ENCODE data around the gene CSNK2A1.
"Not testable (repeated sequence)": the region's sequence is repeated elsewhere in the genome, so short reads cannot be mapped to it uniquely, and the experiment has no call there.

CSNK2A1 gene

DNA sequence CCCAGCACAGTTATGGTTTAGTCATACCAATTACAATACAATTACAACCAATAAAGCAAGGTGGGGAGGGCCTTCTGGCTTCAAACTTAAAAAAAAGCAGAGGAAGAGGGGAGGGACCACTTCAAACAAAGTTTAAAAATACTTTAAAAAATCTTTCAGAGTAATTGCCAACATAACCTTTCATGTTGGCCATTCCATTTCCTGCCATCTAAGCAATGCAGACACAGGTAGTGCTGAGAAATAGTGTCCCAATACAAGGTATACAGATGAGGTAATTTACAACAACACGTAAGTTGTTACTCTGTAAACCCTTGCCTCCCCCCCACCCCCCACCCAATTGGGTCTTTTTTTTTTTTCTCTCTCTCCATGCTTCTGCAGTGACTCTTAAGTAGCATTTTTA is 62.4 kb downstream of the CSNK2A1 start:
- Histone ChIP-seq H3K27me3 (ENCODE audit: control insufficient read depth, insufficient read depth, low read length) (no peaks in the 10 kb centered on the region), H3K27ac (ENCODE audit: low read depth, low read length) (no peak overlapping the region), H3K9ac (ENCODE audit: low read depth, low read length) (no peak overlapping the region), H3K9me3 (ENCODE audit: control insufficient read depth, insufficient read depth, low read length) (no peaks in the 10 kb centered on the region), H3K4me1 (ENCODE audit: control insufficient read depth, insufficient read depth, low read length) (no peaks in the 10 kb centered on the region), H3K4me3 (ENCODE audit: low read depth, low read length) (no peak overlapping the region), H3K36me3 (ENCODE audit: control insufficient read depth, insufficient read depth, low read length) (peaks cover 86% of the 10 kb centered on the region)

DNA sequence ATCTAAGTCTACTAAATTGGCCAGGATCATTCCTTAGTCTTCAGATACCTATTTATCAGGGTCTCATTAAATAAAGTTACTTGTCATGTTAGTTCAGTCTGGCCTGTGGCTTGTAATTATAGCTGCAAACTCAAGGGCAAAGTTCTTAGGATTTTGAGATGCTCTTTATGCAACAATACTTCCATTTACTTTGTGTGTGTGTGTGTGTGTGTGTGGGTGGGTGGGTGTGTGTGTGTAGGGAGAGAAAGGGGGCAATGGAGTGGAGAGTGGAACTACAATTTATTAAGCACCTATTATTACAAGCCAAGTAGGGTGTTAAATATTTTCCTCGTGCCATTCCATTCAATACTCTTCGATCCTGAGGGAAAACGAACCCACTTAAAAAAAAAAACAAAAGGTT is 63.5 kb downstream of the CSNK2A1 start:
- Histone ChIP-seq H3K27me3 (ENCODE audit: control insufficient read depth, insufficient read depth, low read length) (no peaks in the 10 kb centered on the region), H3K36me3 (ENCODE audit: control insufficient read depth, insufficient read depth, low read length) (peaks cover 79% of the 10 kb centered on the region), H3K4me3 (ENCODE audit: low read depth, low read length) (no peak overlapping the region), H3K9me3 (ENCODE audit: control insufficient read depth, insufficient read depth, low read length) (no peaks in the 10 kb centered on the region), H3K27ac (ENCODE audit: low read depth, low read length) (no peak overlapping the region), H3K4me1 (ENCODE audit: control insufficient read depth, insufficient read depth, low read length) (no peaks in the 10 kb centered on the region), H3K9ac (ENCODE audit: low read depth, low read length) (no peak overlapping the region)

DNA sequence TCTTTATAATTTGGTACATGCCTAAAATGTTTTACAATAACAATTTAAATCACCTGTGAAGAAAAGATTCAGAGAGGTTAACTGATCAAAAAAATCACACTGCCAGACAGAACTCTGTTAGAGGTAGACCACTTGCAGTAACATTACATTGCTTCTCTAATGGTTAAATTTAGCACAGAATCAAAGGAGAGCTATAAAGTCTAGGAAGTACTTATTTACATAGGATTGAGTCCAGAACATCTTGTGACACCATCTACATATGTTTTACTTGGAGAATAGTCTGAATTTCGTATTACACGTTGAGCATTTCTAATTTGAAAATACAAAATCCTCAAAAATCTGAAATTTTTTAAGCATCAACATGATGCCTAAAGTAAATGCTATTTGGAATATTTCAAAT is 64.1 kb downstream of the CSNK2A1 start:
- H3K27me3 ChIP-seq (ENCODE audit: control insufficient read depth, insufficient read depth, low read length), result no peaks in the 10 kb centered on the region
- H3K36me3 ChIP-seq (ENCODE audit: control insufficient read depth, insufficient read depth, low read length), result peaks cover 76% of the 10 kb centered on the region

DNA sequence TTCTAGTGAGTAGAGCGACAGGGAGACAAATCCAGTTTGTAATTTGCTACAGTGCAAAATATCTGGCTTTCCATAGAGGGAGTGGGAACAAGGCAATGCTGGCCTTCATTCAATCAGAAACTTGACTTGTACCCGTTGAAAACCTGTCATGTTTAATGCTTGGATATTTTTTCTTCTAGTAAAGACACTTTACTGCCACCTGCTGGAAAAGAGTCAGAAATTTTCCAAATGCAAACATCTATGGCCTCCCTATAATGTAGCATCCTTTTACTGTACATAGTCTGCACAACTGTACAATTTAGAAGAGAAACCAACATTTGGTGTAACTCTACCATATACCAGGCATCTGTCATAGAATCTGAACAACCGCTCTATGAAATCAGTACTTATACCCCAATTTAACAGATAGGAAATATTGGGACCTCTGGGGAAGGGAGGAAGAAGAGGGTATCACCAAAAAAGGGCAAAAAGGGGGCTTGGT is 64.6 kb downstream of the CSNK2A1 start:
- Histone ChIP-seq H3K9me3 (ENCODE audit: control insufficient read depth, insufficient read depth, low read length) (no peaks in the 10 kb centered on the region), H3K27ac (ENCODE audit: low read depth, low read length) (no peak overlapping the region), H3K4me1 (ENCODE audit: control insufficient read depth, insufficient read depth, low read length) (no peaks in the 10 kb centered on the region), H3K9ac (ENCODE audit: low read depth, low read length) (no peak overlapping the region), H3K4me3 (ENCODE audit: low read depth, low read length) (no peak overlapping the region), H3K27me3 (ENCODE audit: control insufficient read depth, insufficient read depth, low read length) (no peaks in the 10 kb centered on the region), H3K36me3 (ENCODE audit: control insufficient read depth, insufficient read depth, low read length) (peaks cover 71% of the 10 kb centered on the region)

More for the DNA sequence above, 64.1 kb downstream of the CSNK2A1 start:
- Histone ChIP-seq H3K4me3 (ENCODE audit: low read depth, low read length) (no peak overlapping the region), H3K27ac (ENCODE audit: low read depth, low read length) (no peak overlapping the region), H3K4me1 (ENCODE audit: control insufficient read depth, insufficient read depth, low read length) (no peaks in the 10 kb centered on the region), H3K9ac (ENCODE audit: low read depth, low read length) (no peak overlapping the region), H3K9me3 (ENCODE audit: control insufficient read depth, insufficient read depth, low read length) (no peaks in the 10 kb centered on the region)

DNA sequence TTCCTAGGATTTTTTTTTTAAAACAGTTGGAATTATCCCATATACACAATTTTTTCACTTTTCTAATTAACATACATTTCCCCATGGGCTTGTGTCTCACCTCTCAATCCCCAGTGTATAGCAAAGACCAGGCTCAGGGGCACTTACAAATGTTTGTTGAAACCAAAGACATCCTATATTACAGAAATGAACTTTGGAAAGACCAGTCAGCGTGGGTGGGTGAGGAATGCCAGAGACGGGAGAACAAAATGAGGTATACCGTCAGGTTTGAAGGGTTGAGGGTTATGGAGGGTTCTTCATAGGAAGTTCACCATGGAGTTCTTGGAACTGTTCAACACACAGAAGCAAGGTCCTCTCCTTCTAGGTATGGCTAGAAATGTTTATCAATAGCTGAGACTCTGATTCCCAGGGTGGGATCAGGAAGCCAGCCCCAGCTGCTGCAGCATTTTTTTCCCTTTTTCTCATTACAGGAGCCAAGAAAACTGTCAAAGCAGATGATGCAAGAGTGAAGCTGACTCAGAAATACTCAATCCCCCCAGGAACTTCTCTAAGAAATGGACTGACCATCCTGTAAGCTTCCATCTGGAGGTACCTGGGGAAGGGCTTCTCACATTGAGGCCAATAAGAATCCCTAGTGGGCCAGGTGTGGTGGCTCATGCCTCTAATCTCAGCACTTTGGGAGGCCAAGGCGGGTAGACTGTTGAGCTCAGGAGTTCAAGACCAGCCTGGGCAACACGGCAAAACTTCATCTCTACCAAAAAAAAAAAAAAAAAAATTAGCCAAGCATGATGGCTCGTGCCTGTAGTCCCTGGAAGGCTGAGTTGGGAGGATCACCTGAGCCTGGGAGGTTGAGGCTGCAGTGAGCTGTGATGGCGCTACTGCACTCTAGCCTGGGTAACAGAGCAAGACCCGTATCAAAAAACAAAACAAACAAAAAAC is 65.3 kb downstream of the CSNK2A1 start:
- Histone ChIP-seq H3K9ac (ENCODE audit: low read depth, low read length) (no peak overlapping the region), H3K4me1 (ENCODE audit: control insufficient read depth, insufficient read depth, low read length) (no peaks in the 10 kb centered on the region), H3K4me3 (ENCODE audit: low read depth, low read length) (no peak overlapping the region), H3K27me3 (ENCODE audit: control insufficient read depth, insufficient read depth, low read length) (no peaks in the 10 kb centered on the region), H3K9me3 (ENCODE audit: control insufficient read depth, insufficient read depth, low read length) (peaks cover 3% of the 10 kb centered on the region; the same call in 1 of the 2 replicates), H3K36me3 (ENCODE audit: control insufficient read depth, insufficient read depth, low read length) (peaks cover 69% of the 10 kb centered on the region), H3K27ac (ENCODE audit: low read depth, low read length) (no peak overlapping the region)

DNA sequence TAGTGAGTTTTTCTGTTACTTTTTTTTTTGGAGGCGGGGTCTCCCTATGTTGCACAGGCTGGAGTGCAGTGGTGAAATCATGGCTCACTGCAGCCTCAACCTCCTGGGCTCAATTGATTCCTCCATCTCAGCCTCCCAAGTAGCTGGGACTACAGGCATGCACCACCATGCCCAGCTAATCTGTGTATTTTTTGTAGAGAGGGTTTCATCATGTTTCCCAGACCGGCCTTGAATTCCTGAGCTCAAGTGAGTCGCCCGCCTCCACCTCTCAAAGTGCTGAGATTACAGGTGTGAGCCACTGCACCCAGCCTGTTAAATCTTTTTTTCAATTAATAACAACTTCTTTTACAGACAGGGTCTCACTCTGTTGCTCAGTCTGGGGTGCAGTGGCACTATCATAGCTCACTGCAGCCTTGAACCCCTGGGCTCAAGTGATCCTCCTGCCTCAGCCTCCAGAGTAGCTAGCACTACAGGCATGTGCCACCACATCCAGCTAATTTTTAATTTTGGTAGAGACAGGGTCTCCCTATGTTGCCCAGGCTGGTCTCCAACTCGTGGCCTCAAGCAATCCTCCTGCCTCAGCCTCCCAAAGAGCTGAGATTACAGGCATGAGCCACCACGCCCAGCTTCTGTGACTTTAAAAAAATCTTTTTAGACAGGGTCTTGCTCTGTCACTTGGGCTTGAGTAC is 66.9 kb downstream of the CSNK2A1 start:
- peaks cover 55% of the 10 kb centered on the region for H3K36me3 ChIP-seq (ENCODE audit: control insufficient read depth, insufficient read depth, low read length)
- H3K4me1 ChIP-seq (ENCODE audit: control insufficient read depth, insufficient read depth, low read length); H3K9ac ChIP-seq (ENCODE audit: low read depth, low read length); H3K4me3 ChIP-seq (ENCODE audit: low read depth, low read length); H3K27me3 ChIP-seq (ENCODE audit: control insufficient read depth, insufficient read depth, low read length); H3K27ac ChIP-seq (ENCODE audit: low read depth, low read length); H3K9me3 ChIP-seq (ENCODE audit: control insufficient read depth, insufficient read depth, low read length): not testable (repeated sequence)

DNA sequence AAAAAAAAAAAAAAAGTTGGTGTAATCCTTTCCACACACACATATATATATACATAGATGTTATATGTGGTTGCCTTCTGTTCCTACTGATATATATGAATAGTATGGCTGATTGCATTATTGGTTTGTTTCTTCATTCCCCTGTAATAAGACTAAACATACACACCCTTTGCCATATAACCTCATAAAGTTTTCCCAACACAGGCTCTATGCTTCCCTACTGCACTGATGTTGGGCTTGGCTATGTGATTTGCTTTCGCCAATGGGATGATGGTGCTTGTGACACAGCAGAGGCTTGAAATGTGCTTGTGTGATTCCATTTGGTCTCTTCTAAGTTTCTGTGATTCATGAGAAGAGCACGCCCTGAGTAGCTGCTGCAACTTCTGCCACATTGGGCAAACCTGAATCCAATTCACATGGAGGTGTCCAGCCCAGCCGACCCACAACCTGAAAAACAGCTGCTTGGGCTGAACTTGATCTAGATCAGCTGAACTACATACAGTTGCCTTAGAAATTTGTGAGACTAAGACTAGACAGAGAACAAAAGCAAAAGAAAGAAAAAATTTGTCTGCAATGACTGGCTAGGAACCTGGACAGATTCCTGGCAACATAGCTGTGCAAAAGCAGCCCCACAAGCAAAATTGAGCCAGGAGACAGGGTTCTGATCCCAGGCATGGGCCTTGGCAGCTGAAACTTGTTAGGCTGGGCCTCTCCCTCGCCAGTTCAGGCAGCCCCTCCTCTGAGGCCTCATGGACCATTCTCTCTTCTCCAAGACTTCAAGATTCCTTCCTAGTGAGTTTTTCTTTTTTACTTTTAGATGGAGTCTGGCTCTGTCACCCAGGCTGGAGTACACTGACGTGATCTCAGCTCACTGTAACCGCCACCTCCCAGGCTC is 67.9 kb downstream of the CSNK2A1 start:
- Histone ChIP-seq H3K4me3 (ENCODE audit: low read depth, low read length) (no peak overlapping the region), H3K36me3 (ENCODE audit: control insufficient read depth, insufficient read depth, low read length) (peaks cover 45% of the 10 kb centered on the region), H3K27me3 (ENCODE audit: control insufficient read depth, insufficient read depth, low read length) (no peaks in the 10 kb centered on the region), H3K4me1 (ENCODE audit: control insufficient read depth, insufficient read depth, low read length) (no peaks in the 10 kb centered on the region), H3K9me3 (ENCODE audit: control insufficient read depth, insufficient read depth, low read length) (peaks cover 3% of the 10 kb centered on the region; the same call in 1 of the 2 replicates), H3K27ac (ENCODE audit: low read depth, low read length) (no peak overlapping the region), H3K9ac (ENCODE audit: low read depth, low read length) (no peak overlapping the region)

DNA sequence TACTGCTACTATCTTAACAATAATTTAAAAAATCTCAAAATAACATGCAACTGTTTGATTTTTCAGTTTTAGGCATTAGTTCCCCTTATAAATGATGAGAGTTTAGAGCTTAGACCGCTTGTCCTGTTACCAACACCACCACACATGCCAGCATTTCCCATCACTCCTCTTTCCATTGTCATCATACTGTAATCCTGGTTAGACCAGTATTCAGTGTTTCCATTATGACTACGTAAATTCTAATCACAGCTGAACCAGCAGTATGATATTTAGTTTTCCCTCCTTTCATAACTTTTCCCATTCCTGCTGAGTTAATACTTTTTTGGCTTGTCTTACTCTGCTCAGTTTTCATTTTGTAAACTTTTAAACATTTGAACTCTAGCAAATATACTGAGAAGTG is 69.0 kb downstream of the CSNK2A1 start:
- no peak overlapping the region for H3K27ac ChIP-seq (ENCODE audit: low read depth, low read length)
- H3K27me3 ChIP-seq (ENCODE audit: control insufficient read depth, insufficient read depth, low read length), result no peaks in the 10 kb centered on the region
- H3K4me1 ChIP-seq (ENCODE audit: control insufficient read depth, insufficient read depth, low read length), result no peaks in the 10 kb centered on the region
- H3K9ac ChIP-seq (ENCODE audit: low read depth, low read length), result no peak overlapping the region
- H3K4me3 ChIP-seq (ENCODE audit: low read depth, low read length), result no peak overlapping the region
- H3K9me3 ChIP-seq (ENCODE audit: control insufficient read depth, insufficient read depth, low read length), result peaks cover 11% of the 10 kb centered on the region
- H3K36me3 ChIP-seq (ENCODE audit: control insufficient read depth, insufficient read depth, low read length), result peaks cover 34% of the 10 kb centered on the region

DNA sequence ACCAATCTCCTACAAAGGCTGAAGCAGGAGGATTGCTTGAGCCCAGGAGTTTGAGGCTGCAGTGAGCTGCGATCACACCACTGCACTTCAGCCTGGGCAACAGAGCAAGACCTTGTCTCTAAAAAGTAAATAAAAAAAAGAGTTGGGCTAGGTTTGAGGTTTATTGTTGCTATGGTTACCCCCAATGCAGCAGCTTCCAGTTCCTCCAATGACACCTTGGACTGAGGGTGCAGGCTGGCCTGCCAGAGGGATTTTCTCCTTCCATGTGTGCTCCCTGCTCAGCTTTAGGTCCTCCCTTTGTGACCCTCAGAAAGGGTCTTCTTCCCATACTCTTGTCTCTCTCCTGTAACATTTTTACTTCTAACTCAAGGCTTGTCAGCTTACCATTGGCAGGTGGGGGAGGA is 70.7 kb downstream of the CSNK2A1 start:
- Histone ChIP-seq H3K4me1 (ENCODE audit: control insufficient read depth, insufficient read depth, low read length) (no peaks in the 10 kb centered on the region), H3K27me3 (ENCODE audit: control insufficient read depth, insufficient read depth, low read length) (no peaks in the 10 kb centered on the region), H3K4me3 (ENCODE audit: low read depth, low read length) (no peak overlapping the region), H3K9me3 (ENCODE audit: control insufficient read depth, insufficient read depth, low read length) (peaks cover 22% of the 10 kb centered on the region), H3K9ac (ENCODE audit: low read depth, low read length) (no peak overlapping the region), H3K36me3 (ENCODE audit: control insufficient read depth, insufficient read depth, low read length) (peaks cover 21% of the 10 kb centered on the region), H3K27ac (ENCODE audit: low read depth, low read length) (no peak overlapping the region)

DNA sequence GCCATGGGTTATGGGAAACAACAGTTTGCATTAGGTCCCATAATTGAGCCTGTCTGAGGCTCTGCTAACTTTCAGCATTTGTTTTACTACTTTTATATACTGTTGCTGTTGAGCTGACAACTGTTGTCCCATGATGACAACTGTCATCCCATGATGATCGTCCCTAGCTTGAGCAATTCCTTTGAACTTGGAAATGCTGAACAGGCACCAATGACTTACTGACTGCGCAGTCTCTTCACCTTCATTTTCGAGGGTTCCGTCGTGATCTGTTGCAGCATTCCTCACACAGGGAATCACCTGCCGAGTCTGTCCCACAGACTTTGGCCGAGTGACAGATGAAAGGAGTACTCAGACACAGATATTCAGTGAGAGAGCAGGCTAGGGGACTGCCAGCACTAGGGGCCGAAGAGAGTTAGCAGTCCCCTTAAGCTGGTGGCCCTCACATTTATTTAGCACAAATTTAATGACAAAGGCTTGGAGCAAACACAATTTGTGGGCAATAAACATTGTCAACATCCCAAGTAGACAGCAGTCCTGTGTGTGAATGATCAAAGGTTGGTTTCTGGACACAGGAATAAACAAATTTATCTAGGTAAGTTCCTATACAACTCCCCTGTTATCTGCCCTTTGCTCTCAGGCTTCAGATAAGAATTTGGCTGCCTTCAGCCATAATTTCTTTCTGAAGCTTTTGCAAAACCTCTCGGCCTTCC is 71.3 kb downstream of the CSNK2A1 start:
- Histone ChIP-seq H3K4me3 (ENCODE audit: low read depth, low read length) (no peak overlapping the region), H3K9ac (ENCODE audit: low read depth, low read length) (no peak overlapping the region), H3K27ac (ENCODE audit: low read depth, low read length) (no peak overlapping the region), H3K36me3 (ENCODE audit: control insufficient read depth, insufficient read depth, low read length) (peaks cover 15% of the 10 kb centered on the region), H3K9me3 (ENCODE audit: control insufficient read depth, insufficient read depth, low read length) (peaks cover 28% of the 10 kb centered on the region), H3K27me3 (ENCODE audit: control insufficient read depth, insufficient read depth, low read length) (no peaks in the 10 kb centered on the region), H3K4me1 (ENCODE audit: control insufficient read depth, insufficient read depth, low read length) (no peaks in the 10 kb centered on the region)

Data from HUES48 (cell line).